ENCODE measurements around the gene OSGIN1.

OSGIN1 gene

DNA sequence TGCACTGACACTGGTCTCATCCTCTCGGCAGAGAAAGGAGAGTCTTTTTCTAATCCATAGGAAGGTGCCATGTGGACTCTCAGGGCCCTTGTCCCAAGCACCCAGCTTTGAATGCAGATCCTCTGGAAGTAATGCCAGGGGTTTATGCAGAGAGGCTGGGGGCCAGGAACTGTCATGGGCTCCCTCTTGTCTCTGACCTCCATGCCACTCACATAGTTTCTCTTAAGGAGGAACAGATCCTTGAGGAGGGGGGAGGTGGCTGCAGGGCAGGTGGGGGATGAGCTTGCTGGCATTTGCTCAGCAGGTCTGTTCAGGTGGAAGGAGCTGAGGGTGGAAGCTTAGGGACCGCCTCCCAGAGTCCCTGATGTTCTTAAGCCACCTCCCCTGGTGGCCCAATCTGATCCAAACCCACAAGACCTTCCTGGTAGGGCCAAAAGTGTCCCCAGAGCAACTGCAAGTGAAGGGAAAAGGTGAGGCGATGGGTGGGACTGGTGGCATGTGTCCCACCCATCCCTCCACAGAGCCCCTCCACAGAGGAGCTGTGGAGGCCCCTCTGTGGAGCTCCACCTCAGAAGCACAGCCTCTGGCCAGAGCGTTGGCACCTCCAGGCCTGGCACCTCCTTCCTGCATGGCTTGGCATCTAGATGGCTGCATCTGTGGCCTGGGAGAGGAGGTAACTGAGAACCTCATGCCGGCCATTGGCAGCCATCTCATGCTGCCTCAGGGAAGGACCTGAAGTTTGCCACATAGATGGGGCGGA is 24.2 kb downstream of the OSGIN1 start:
- Histone ChIP-seq H3K9me3 (ENCODE audit: control insufficient read depth, low read length) (peaks cover 11% of the 10 kb centered on the region), H3K4me1 (ENCODE audit: control insufficient read depth, insufficient read depth, low read length, poor library complexity, severe bottlenecking) (no peaks in the 10 kb centered on the region)
- 92 to 95% methylated on average over 3 to 4 of the region's 6 CpGs for WGBS, 2 experiments (ENCODE audit: insufficient coverage in 2 of 2)

GRCh38 chr16:83978401-83978904 is 25.4 kb downstream of the OSGIN1 start:
- H3K4me3 ChIP-seq (ENCODE audit: extremely low read depth, insufficient read depth, low read length, poor library complexity, severe bottlenecking), result no peak overlapping the region
- no peaks in the 10 kb centered on the region for H3K36me3 ChIP-seq (ENCODE audit: control insufficient read depth, insufficient read depth, low read length)
- no peaks in the 10 kb centered on the region for H3K4me1 ChIP-seq (ENCODE audit: control insufficient read depth, insufficient read depth, low read length, poor library complexity, severe bottlenecking)
- H3K9me3 ChIP-seq (ENCODE audit: control insufficient read depth, low read length), result peaks cover 11% of the 10 kb centered on the region
- 90 to 97% methylated on average over 4 to 5 of the region's 5 CpGs for WGBS, 2 experiments (ENCODE audit: insufficient coverage in 2 of 2)
- H3K27ac ChIP-seq (ENCODE audit: low read depth, low read length, severe bottlenecking), result no peak overlapping the region

More for the DNA sequence above, 24.2 kb downstream of the OSGIN1 start:
- Histone ChIP-seq H3K36me3 (ENCODE audit: control insufficient read depth, insufficient read depth, low read length) (no peaks in the 10 kb centered on the region), H3K27ac (ENCODE audit: low read depth, low read length, severe bottlenecking) (no peak overlapping the region), H3K4me3 (ENCODE audit: extremely low read depth, insufficient read depth, low read length, poor library complexity, severe bottlenecking) (no peak overlapping the region)

DNA sequence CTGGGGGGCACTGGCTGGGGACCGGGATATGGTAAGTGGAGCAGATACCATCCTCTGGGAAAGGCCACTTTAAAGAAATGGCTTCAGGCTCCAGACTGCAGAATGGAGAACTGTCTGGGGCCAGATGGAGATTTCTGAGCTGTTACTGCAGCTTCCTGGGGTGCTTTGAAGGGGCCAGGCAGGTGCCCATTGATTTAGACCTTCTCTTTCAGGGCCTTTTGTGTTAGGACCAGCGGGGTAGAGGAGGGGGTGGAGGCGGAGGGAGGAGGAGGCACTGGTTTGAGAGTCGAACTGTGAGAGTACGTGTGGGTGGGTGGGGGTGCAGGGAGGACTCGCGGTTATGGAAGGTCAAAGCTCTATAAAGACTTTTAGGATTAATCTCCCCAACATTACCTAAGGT is 26.4 kb downstream of the OSGIN1 start:
- Histone ChIP-seq H3K9me3 (ENCODE audit: control insufficient read depth, low read length) (peaks cover 11% of the 10 kb centered on the region), H3K4me3 (ENCODE audit: extremely low read depth, insufficient read depth, low read length, poor library complexity, severe bottlenecking) (no peak overlapping the region), H3K4me1 (ENCODE audit: control insufficient read depth, insufficient read depth, low read length, poor library complexity, severe bottlenecking) (no peaks in the 10 kb centered on the region), H3K27ac (ENCODE audit: low read depth, low read length, severe bottlenecking) (no peak overlapping the region), H3K36me3 (ENCODE audit: control insufficient read depth, insufficient read depth, low read length) (no peaks in the 10 kb centered on the region)
- WGBS, 2 experiments (ENCODE audit: insufficient coverage in 2 of 2), result 43 to 63% methylated on average over 1 of the region's 7 CpGs

GRCh38 chr16:83980794-83981193 is 27.8 kb downstream of the OSGIN1 start:
- Histone ChIP-seq H3K9me3 (ENCODE audit: control insufficient read depth, low read length) (peaks cover 11% of the 10 kb centered on the region), H3K27ac (ENCODE audit: low read depth, low read length, severe bottlenecking) (no peak overlapping the region), H3K4me1 (ENCODE audit: control insufficient read depth, insufficient read depth, low read length, poor library complexity, severe bottlenecking) (no peaks in the 10 kb centered on the region), H3K4me3 (ENCODE audit: extremely low read depth, insufficient read depth, low read length, poor library complexity, severe bottlenecking) (no peak overlapping the region), H3K36me3 (ENCODE audit: control insufficient read depth, insufficient read depth, low read length) (no peaks in the 10 kb centered on the region)
- WGBS, 2 experiments (ENCODE audit: insufficient coverage in 2 of 2), result 88 to 93% methylated on average over 1 to 2 of the region's 2 CpGs

DNA sequence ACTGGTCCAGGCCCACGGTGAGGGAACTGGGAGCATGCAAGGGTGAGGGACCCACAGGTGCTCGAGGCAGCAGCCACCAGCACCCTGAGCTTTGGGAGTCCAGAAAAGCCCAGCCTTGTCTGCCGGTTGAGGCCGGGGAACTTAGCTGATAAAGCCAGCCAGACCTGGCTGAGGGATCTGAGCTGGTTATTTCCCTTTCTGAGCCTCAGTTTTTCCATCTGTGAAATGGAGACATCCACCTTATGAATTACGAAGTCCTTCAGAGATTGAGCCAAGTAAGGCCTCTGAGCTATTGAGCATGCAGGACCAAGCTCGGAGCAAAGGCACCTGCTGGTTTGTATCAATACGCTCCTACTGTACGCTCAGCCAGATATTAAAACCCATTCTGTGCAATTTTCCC is 28.8 kb downstream of the OSGIN1 start:
- H3K4me3 ChIP-seq (ENCODE audit: extremely low read depth, insufficient read depth, low read length, poor library complexity, severe bottlenecking), result no peak overlapping the region
- H3K27ac ChIP-seq (ENCODE audit: low read depth, low read length, severe bottlenecking), result no peak overlapping the region
- H3K36me3 ChIP-seq (ENCODE audit: control insufficient read depth, insufficient read depth, low read length), result no peaks in the 10 kb centered on the region
- 91 to 93% methylated on average over 8 of the region's 8 CpGs for WGBS, 2 experiments (ENCODE audit: insufficient coverage in 2 of 2)
- H3K9me3 ChIP-seq (ENCODE audit: control insufficient read depth, low read length), result peaks cover 11% of the 10 kb centered on the region
- H3K4me1 ChIP-seq (ENCODE audit: control insufficient read depth, insufficient read depth, low read length, poor library complexity, severe bottlenecking), result no peaks in the 10 kb centered on the region

GRCh38 chr16:83983491-83983890 is 30.5 kb downstream of the OSGIN1 start:
- peaks cover 6% of the 10 kb centered on the region for H3K9me3 ChIP-seq (ENCODE audit: control insufficient read depth, low read length)
- no CpG with 5 or more reads among the region's 4 CpGs for WGBS, 2 experiments (ENCODE audit: insufficient coverage in 2 of 2)

DNA sequence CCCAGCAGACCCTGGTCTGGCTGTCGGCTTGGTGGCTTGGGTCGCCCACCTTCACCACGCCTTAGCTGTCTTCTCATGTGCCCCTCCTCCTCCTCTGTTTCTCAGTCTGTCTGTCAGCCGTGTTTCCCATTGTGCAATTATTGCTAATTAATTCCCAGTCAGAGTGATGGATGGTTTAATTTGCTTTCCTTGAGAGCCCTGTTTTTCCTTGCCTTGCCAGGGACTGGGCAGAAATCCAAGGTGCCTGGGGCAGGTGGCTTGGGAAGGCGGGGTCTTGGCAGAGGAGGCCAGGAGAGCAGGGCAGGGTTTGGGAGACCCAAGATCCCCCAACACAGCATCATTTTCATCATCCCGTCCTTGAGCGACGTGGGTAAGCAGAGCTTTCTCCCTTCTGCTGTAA is 36.3 kb downstream of the OSGIN1 start:
- WGBS, 2 experiments (ENCODE audit: insufficient coverage in 2 of 2), result 84 to 95% methylated on average over 5 to 6 of the region's 8 CpGs
- Histone ChIP-seq H3K9me3 (ENCODE audit: control insufficient read depth, low read length) (no peaks in the 10 kb centered on the region), H3K36me3 (ENCODE audit: control insufficient read depth, insufficient read depth, low read length) (no peaks in the 10 kb centered on the region)

More at GRCh38 chr16:83983491-83983890, 30.5 kb downstream of the OSGIN1 start:
- Histone ChIP-seq H3K4me3 (ENCODE audit: extremely low read depth, insufficient read depth, low read length, poor library complexity, severe bottlenecking) (no peak overlapping the region), H3K4me1 (ENCODE audit: control insufficient read depth, insufficient read depth, low read length, poor library complexity, severe bottlenecking) (no peaks in the 10 kb centered on the region), H3K36me3 (ENCODE audit: control insufficient read depth, insufficient read depth, low read length) (no peaks in the 10 kb centered on the region), H3K27ac (ENCODE audit: low read depth, low read length, severe bottlenecking) (no peak overlapping the region)

DNA sequence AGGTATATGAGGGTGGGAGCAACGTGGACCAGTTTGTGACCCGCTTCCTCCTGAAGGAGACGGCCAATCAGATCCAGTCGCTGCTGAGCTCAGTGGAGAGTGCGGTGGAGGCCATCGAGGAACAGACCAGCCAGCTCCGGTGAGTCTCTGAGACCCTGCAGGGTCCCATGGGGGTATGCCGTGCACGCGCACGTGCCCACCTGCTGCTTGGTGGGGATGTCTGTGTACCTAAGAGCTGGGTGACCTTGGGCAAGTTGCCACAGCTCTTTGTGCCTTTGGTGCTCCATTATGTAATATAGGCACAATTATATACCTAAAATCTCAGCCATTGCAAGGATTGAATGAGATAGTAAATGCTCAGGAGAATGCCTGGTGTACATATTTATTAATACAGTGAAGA is 37.5 kb downstream of the OSGIN1 start:
- WGBS, 2 experiments (ENCODE audit: insufficient coverage in 2 of 2), result 92 to 96% methylated on average over 11 of the region's 11 CpGs
- no peak overlapping the region for H3K27ac ChIP-seq (ENCODE audit: low read depth, low read length, severe bottlenecking)

More for the DNA sequence above, 36.3 kb downstream of the OSGIN1 start:
- Histone ChIP-seq H3K4me3 (ENCODE audit: extremely low read depth, insufficient read depth, low read length, poor library complexity, severe bottlenecking) (no peak overlapping the region), H3K4me1 (ENCODE audit: control insufficient read depth, insufficient read depth, low read length, poor library complexity, severe bottlenecking) (no peaks in the 10 kb centered on the region), H3K27ac (ENCODE audit: low read depth, low read length, severe bottlenecking) (peak overlapping the region; percentile 4)

DNA sequence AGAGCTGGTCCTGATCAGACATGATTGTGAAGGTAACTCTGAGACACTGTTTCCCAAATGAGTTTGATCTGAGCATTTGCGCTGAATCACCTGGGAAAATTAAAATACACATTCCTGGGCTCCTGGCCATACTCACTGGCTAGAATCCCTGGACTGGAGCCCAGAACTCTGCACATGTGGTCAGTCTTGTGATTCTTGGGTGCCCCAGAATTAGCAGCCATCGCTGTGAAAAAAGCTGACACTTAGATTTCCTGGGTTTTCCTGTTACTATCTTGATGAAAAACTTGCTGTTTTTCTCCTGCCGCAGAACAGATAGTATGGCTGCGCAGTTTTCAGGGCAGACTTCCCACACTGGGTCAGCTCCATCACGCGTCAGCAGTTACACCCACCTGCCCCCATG is 39.6 kb downstream of the OSGIN1 start:
- no peaks in the 10 kb centered on the region for H3K4me1 ChIP-seq (ENCODE audit: control insufficient read depth, insufficient read depth, low read length, poor library complexity, severe bottlenecking)
- H3K27ac ChIP-seq (ENCODE audit: low read depth, low read length, severe bottlenecking), result no peak overlapping the region
- no peak overlapping the region for H3K4me3 ChIP-seq (ENCODE audit: extremely low read depth, insufficient read depth, low read length, poor library complexity, severe bottlenecking)
- H3K36me3 ChIP-seq (ENCODE audit: control insufficient read depth, insufficient read depth, low read length), result no peaks in the 10 kb centered on the region
- 83 to 86% methylated on average over 5 to 6 of the region's 6 CpGs for WGBS, 2 experiments (ENCODE audit: insufficient coverage in 2 of 2)
- no peaks in the 10 kb centered on the region for H3K9me3 ChIP-seq (ENCODE audit: control insufficient read depth, low read length)

More for the DNA sequence above, 37.5 kb downstream of the OSGIN1 start:
- no peaks in the 10 kb centered on the region for H3K9me3 ChIP-seq (ENCODE audit: control insufficient read depth, low read length)
- no peak overlapping the region for H3K4me3 ChIP-seq (ENCODE audit: extremely low read depth, insufficient read depth, low read length, poor library complexity, severe bottlenecking)
- no peaks in the 10 kb centered on the region for H3K4me1 ChIP-seq (ENCODE audit: control insufficient read depth, insufficient read depth, low read length, poor library complexity, severe bottlenecking)
- no peaks in the 10 kb centered on the region for H3K36me3 ChIP-seq (ENCODE audit: control insufficient read depth, insufficient read depth, low read length)

DNA sequence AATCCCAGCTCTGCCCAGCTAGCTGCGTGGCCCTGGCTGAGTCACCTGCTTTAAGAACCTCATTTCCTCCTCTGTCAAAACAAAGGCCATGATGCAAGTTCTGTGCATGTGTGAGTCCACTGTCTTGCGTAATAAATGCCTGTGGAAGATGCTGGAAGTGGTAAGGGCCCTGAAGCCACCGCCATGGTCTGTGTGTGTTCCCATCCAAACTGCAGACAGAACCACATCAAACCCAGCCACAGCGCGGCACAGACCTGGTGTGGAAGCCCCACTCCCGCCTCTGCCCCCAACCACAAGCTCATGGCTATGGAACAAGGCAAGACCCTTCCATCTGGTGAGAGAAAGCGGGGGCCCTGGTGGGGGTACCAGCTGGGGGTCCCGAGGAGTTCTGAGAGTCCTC is 41.0 kb downstream of the OSGIN1 start:
- Histone ChIP-seq H3K9me3 (ENCODE audit: control insufficient read depth, low read length) (no peaks in the 10 kb centered on the region), H3K4me3 (ENCODE audit: extremely low read depth, insufficient read depth, low read length, poor library complexity, severe bottlenecking) (no peak overlapping the region), H3K36me3 (ENCODE audit: control insufficient read depth, insufficient read depth, low read length) (no peaks in the 10 kb centered on the region), H3K4me1 (ENCODE audit: control insufficient read depth, insufficient read depth, low read length, poor library complexity, severe bottlenecking) (no peaks in the 10 kb centered on the region), H3K27ac (ENCODE audit: low read depth, low read length, severe bottlenecking) (no peak overlapping the region)
- WGBS, 2 experiments (ENCODE audit: insufficient coverage in 2 of 2), result 81 to 86% methylated on average over 3 of the region's 8 CpGs

- H3K4me3 ChIP-seq (ENCODE audit: extremely low read depth, insufficient read depth, low read length, poor library complexity, severe bottlenecking), result no peak overlapping the region
- H3K4me1 ChIP-seq (ENCODE audit: control insufficient read depth, insufficient read depth, low read length, poor library complexity, severe bottlenecking), result no peaks in the 10 kb centered on the region
- no peaks in the 10 kb centered on the region for H3K36me3 ChIP-seq (ENCODE audit: control insufficient read depth, insufficient read depth, low read length)
- 92 to 93% methylated on average over 10 to 13 of the region's 13 CpGs for WGBS, 2 experiments (ENCODE audit: insufficient coverage in 2 of 2)
- no peak overlapping the region for H3K27ac ChIP-seq (ENCODE audit: low read depth, low read length, severe bottlenecking)
- H3K9me3 ChIP-seq (ENCODE audit: control insufficient read depth, low read length), result no peaks in the 10 kb centered on the region
These were observed 41.7 kb downstream of the OSGIN1 start for GRCh38 chr16:83994703-83995102.
